SU-DHL-6 (cell line): ENCODE data around the gene PSPN.
"Not testable (repeated sequence)": the region's sequence is repeated elsewhere in the genome, so short reads cannot be mapped to it uniquely, and the experiment has no call there.

ENCODE experiments used
- H2AFZ ChIP-seq: fragments of 200-600 bp; sonication (generic); 2 replicates; pipeline ENCODE4 v1.6.1; 2014; ENCODE audit warnings: low read depth, mild to moderate bottlenecking, moderate library complexity, mixed read lengths, antibody characterized with exemption, low read length; ENCODE audit not compliant: severe bottlenecking
- H3F3A ChIP-seq: fragments of 200-600 bp; shearing (Covaris generic); 2 replicates; pipeline ENCODE4 v1.6.0; 2016; ENCODE audit warnings: antibody characterized with exemption, mild to moderate bottlenecking; ENCODE audit not compliant: insufficient read depth
- H3K27ac ChIP-seq: fragments of 200-600 bp; sonication (generic); 2 replicates; pipeline ENCODE4 v1.5.1; 2016; ENCODE audit warnings: low read depth, mild to moderate bottlenecking, low read length, moderate library complexity, mixed read lengths
- H3K27me3 ChIP-seq: fragments of 200-600 bp; sonication (generic), shearing (Covaris generic); 2 replicates; pipeline ENCODE4 v1.6.0; 2014; ENCODE audit warnings: mild to moderate bottlenecking, low read length
- H3K36me3 ChIP-seq: fragments of 200-600 bp; sonication (generic); 2 replicates; pipeline ENCODE4 v1.6.1; 2014; ENCODE audit warnings: mild to moderate bottlenecking, low read length, mixed read lengths
- H3K4me2 ChIP-seq: fragments of 300-600, 200-600 bp; shearing (Covaris generic), sonication (generic); 2 replicates; pipeline ENCODE4 v1.6.0; 2014; ENCODE audit warnings: low read length, low read depth, mild to moderate bottlenecking; ENCODE audit not compliant: poor library complexity, severe bottlenecking
- H3K4me3 ChIP-seq: fragments of 200-600 bp; sonication (generic); 2 replicates; pipeline ENCODE4 v1.5.1; 2014; ENCODE audit warnings: antibody characterized with exemption, low read length, mild to moderate bottlenecking, mixed read lengths; ENCODE audit not compliant: insufficient read depth, poor library complexity, severe bottlenecking
- H3K79me2 ChIP-seq: fragments of 200-600 bp; sonication (generic); 2 replicates; pipeline ENCODE4 v1.6.1; 2014; ENCODE audit warnings: mild to moderate bottlenecking, low read length, moderate library complexity; ENCODE audit not compliant: insufficient read depth
- H3K9ac ChIP-seq: fragments of 200-600 bp; sonication (generic); 2 replicates; pipeline ENCODE4 v1.7.0; 2014; ENCODE audit warnings: mild to moderate bottlenecking, low read length
- H3K9me2 ChIP-seq: fragments of 200-600 bp; sonication (generic); replicated peaks from 2 replicates; pipeline ENCODE4 v1.6.1; 2014; ENCODE audit warnings: low read length; ENCODE audit not compliant: insufficient read depth
- H3K9me3 ChIP-seq: fragments of 200-600 bp; sonication (generic); 2 replicates; pipeline ENCODE4 v1.6.1; 2014; ENCODE audit warnings: low read length, mixed read lengths; ENCODE audit not compliant: insufficient read depth
- H4K20me1 ChIP-seq: fragments of 200-600 bp; sonication (generic); 2 replicates; pipeline ENCODE4 v1.6.1; 2014; ENCODE audit warnings: low read depth, mild to moderate bottlenecking, antibody characterized with exemption, low read length, moderate library complexity, mixed read lengths
- EZH2phosphoT487 ChIP-seq: fragments of 200-600 bp; sonication (generic), shearing (Covaris generic); conservative IDR thresholded peaks from 2 replicates; pipeline ENCODE4 v1.6.1; 2018; ENCODE audit warnings: mild to moderate bottlenecking, antibody characterized with exemption, low read length, moderate library complexity, mixed read lengths
- TF ChIP-seq, protein P1 (sequence below): fragments of 200-600 bp; sonication (generic); IDR thresholded peaks from one replicate; pipeline ENCODE4 v1.5.1; 2017; ENCODE audit warnings: antibody characterized with exemption, mild to moderate bottlenecking, low read length, moderate library complexity; ENCODE audit not compliant: insufficient read depth, poor library complexity, severe bottlenecking

Gene PSPN

DNA sequence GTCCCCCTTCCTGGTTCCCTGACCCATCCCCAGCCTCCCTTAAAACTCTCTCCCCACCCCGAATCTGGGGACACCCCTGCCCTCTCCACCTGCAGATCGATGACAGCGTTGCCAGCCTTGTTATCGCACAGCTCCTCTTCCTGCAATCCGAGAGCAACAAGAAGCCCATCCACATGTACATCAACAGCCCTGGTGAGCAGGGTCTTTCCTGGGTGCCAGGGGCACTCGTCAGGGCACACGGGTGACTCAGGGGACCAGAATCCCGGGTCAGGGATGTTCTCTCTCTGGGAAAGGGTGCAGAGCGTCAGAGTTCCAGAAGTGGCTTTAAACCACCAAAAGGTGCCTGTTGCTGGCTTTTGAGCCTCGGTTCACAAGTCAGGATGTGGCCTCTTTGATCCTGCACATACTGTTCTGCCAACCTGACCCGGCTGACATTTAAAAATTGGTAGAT lies 13.4 kb downstream of the PSPN start:
- no peaks in the 10 kb centered on the region for H3K9me2 ChIP-seq
- no peaks in the 10 kb centered on the region for H4K20me1 ChIP-seq
- H3K27me3 ChIP-seq: no peaks in the 10 kb centered on the region
- no peaks in the 10 kb centered on the region for H3F3A ChIP-seq
- H3K36me3 ChIP-seq: no peaks in the 10 kb centered on the region
- H3K9me3 ChIP-seq: no peaks in the 10 kb centered on the region
- no peak overlapping the region for H2AFZ ChIP-seq
- TF ChIP-seq, protein P1, sequence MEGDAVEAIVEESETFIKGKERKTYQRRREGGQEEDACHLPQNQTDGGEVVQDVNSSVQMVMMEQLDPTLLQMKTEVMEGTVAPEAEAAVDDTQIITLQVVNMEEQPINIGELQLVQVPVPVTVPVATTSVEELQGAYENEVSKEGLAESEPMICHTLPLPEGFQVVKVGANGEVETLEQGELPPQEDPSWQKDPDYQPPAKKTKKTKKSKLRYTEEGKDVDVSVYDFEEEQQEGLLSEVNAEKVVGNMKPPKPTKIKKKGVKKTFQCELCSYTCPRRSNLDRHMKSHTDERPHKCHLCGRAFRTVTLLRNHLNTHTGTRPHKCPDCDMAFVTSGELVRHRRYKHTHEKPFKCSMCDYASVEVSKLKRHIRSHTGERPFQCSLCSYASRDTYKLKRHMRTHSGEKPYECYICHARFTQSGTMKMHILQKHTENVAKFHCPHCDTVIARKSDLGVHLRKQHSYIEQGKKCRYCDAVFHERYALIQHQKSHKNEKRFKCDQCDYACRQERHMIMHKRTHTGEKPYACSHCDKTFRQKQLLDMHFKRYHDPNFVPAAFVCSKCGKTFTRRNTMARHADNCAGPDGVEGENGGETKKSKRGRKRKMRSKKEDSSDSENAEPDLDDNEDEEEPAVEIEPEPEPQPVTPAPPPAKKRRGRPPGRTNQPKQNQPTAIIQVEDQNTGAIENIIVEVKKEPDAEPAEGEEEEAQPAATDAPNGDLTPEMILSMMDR: no peak
- TF ChIP-seq EZH2phosphoT487: no peak
- H3K4me2 ChIP-seq: peak overlapping the region; percentile 89
- H3K79me2 ChIP-seq: peaks cover 13% of the 10 kb centered on the region; the same call in 1 of the 2 replicates
- H3K9ac ChIP-seq: peak overlapping the region; percentile 91
- peak overlapping the region; percentile 45 for H3K27ac ChIP-seq
- peak overlapping the region; percentile 84 for H3K4me3 ChIP-seq

DNA sequence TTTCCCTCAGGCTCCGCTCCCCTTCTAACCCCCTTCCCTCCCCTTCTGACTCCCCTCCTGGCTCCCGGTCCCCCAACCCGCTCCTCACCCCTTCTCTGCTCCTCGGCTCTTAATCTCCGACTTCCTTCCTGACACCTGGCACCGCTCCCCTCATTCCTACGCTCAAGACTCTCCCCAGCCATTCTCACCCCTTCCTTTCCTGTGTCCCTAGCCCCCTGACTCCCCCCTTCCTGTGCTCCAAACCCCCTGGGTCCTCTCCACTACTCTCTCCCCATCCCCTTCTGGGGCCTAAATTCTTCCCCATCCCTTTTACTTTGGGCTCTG lies 13.7 kb downstream of the PSPN start:
- peaks cover 13% of the 10 kb centered on the region; the same call in 1 of the 2 replicates for H3K79me2 ChIP-seq
- H3K27me3 ChIP-seq: no peaks in the 10 kb centered on the region
- H4K20me1 ChIP-seq: no peaks in the 10 kb centered on the region
- H2AFZ ChIP-seq: peak overlapping the region; percentile 55
- no peaks in the 10 kb centered on the region for H3K9me2 ChIP-seq
- no peaks in the 10 kb centered on the region for H3F3A ChIP-seq
- TF ChIP-seq EZH2phosphoT487: no peak
- TF ChIP-seq, protein P1: no peak
- no peaks in the 10 kb centered on the region for H3K9me3 ChIP-seq
- peak overlapping the region; percentile 89 for H3K4me2 ChIP-seq
- peak overlapping the region; percentile 84 for H3K4me3 ChIP-seq
- H3K27ac ChIP-seq: peak overlapping the region; percentile 45
- H3K36me3 ChIP-seq: no peaks in the 10 kb centered on the region
- peak overlapping the region; percentile 91 for H3K9ac ChIP-seq

DNA sequence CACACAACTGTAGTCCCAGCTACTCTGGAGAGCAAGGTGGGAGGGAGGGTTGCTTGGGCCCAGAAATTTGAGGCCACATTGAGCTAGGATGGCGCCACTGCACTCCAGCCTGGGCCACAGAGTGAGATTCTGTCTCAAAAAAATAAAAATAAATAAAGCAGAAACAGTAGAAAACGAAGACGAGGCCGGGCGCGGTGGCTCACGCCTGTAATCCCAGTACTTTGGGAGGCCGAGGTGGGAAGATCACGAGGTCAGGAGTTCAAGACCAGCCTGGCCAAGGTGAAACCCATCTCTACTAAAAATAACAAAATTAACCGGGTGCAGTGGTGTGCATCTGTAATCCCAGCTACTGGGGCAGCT lies 14.9 kb downstream of the PSPN start:
- H4K20me1 ChIP-seq, H3K36me3 ChIP-seq, H3K27me3 ChIP-seq, H3K9me2 ChIP-seq, H3K27ac ChIP-seq, H3F3A ChIP-seq, H3K9me3 ChIP-seq: not testable (repeated sequence)
- H3K9ac ChIP-seq: peak overlapping the region; percentile 91
- peak overlapping the region; percentile 55 for H2AFZ ChIP-seq
- peak overlapping the region; percentile 84 for H3K4me3 ChIP-seq
- peaks cover 13% of the 10 kb centered on the region; the same call in 1 of the 2 replicates for H3K79me2 ChIP-seq
- peak overlapping the region; percentile 89 for H3K4me2 ChIP-seq

DNA sequence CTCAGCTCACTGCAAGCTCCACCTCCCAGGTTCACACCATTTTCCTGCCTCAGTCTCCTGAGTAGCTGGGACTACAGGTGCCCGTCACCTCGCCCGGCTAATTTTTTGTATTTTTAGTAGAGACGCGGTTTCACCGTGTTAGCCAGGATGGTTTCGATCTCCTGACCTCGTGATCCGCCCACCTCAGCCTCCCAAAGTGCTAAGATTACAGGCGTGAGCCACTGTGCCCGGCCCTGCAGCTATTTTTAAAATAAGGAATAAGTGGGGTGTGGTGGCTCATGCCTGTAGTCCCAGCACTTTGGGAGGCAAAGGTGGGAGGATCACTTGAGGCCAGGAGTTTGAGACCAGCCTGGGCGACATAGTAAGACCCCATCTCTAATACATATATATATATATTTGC lies 15.3 kb downstream of the PSPN start:
- not testable (repeated sequence) for H3F3A ChIP-seq, H3K4me3 ChIP-seq, H3K4me2 ChIP-seq, H4K20me1 ChIP-seq, H3K9me3 ChIP-seq, H3K9me2 ChIP-seq, H3K36me3 ChIP-seq, H3K27me3 ChIP-seq, H2AFZ ChIP-seq, H3K9ac ChIP-seq, H3K27ac ChIP-seq
- peaks cover 13% of the 10 kb centered on the region; the same call in 1 of the 2 replicates for H3K79me2 ChIP-seq
